ENCODE results near the gene RASSF7. TPM values are rescaled to one million over a fixed set of nuclear protein-coding genes. Genes with fewer than 3 reads are reported as not detected.
"Not testable (repeated sequence)": the region's sequence is repeated elsewhere in the genome, so short reads cannot be mapped to it uniquely, and the experiment has no call there.

Gene RASSF7
- total and polyA plus RNA-seq, 2 donors from 2014 or later: 106 to 108 TPM

DNA sequence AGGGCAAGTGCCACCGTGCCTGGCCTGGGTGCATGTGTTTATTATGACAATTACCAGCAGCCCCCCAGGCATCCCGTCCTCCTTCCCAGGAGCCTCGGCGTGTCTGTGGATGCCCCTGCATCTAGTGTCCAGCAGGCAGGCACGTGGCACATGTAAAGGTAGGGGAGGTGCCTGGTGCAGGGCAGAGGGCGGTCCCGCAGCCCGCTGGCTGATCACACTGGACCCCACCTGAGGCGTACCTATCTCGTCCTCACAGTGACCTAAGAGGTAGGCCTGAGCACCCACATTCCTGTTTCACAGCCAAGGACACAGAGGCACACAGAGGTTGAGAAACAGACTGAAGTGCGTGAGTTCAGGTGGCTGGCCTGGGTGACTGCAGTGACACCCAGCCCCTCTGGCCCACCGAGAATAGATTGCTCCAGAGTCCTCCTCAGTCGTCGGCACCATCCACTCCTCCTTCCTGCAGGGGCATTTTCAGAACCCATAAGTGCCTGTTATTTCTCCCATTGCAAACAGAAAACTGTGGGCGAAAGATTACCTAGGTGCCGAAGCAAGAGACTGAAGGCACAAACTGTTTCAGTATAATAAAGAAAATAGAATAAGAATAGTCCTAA, 12.5 kb downstream of the RASSF7 start:
- no peak overlapping the region for H3K27ac ChIP-seq (ENCODE audit: low read depth in 2 of 2, low read length in 2 of 2)
- no peak overlapping the region for H3K4me3 ChIP-seq (ENCODE audit: low read length in 3 of 3)
- DNase-seq (peak in 2 of 5 donors; percentile 60 to 76), FAIRE-seq (no peak)
- TF ChIP-seq, protein P1, sequence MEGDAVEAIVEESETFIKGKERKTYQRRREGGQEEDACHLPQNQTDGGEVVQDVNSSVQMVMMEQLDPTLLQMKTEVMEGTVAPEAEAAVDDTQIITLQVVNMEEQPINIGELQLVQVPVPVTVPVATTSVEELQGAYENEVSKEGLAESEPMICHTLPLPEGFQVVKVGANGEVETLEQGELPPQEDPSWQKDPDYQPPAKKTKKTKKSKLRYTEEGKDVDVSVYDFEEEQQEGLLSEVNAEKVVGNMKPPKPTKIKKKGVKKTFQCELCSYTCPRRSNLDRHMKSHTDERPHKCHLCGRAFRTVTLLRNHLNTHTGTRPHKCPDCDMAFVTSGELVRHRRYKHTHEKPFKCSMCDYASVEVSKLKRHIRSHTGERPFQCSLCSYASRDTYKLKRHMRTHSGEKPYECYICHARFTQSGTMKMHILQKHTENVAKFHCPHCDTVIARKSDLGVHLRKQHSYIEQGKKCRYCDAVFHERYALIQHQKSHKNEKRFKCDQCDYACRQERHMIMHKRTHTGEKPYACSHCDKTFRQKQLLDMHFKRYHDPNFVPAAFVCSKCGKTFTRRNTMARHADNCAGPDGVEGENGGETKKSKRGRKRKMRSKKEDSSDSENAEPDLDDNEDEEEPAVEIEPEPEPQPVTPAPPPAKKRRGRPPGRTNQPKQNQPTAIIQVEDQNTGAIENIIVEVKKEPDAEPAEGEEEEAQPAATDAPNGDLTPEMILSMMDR (IDR thresholded peaks at IDR 0.05; ENCODE audit: borderline replicate concordance, extremely low read depth, insufficient read depth): no peak
- no peaks in the 10 kb centered on the region for H3K36me3 ChIP-seq (ENCODE audit: control insufficient read depth in 2 of 3, insufficient read depth in 3 of 3, low read length in 3 of 3)
- H3K27me3 ChIP-seq (ENCODE audit: control insufficient read depth, insufficient read depth, low read length): no peaks in the 10 kb centered on the region
- no peak overlapping the region for H3K9ac ChIP-seq (ENCODE audit: low read length in 3 of 3)
- peaks cover 0 to 35% (median 17%) of the 10 kb centered on the region in 3 donors for H3K4me1 ChIP-seq (ENCODE audit: control insufficient read depth in 2 of 3, insufficient read depth in 2 of 3, low read depth in 1 of 3, low read length in 3 of 3)
- intact Hi-C loops (cut with DNase I): no loop called here
- no peaks in the 10 kb centered on the region for H3K9me3 ChIP-seq (ENCODE audit: control insufficient read depth in 2 of 3, insufficient read depth in 1 of 3, low read length in 3 of 3)

DNA sequence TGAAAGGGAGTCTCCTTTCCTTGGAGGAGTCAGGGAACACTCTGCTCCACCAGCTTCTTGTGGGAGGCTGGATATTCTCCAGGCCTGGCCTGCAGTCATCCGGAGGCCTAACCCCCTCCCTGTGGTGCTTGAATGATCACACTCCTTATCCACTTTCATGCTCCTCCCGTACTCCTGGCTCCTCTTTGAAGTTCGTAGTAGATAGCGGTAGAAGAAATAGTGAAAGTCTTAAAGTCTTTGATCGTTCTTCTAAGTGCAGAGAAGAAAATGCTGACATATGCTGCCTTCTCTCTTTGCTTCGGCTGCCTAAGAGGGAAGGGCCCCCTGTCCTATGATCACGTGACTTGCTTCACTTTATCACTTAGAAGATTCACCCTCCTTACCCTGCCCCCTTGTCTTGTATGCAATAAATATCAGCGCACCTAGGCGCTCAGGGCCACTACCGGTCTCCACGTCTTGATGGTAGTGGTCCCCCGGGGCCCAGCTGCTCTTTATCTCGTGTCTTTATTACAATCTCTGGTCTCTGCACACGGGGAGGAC, 13.3 kb downstream of the RASSF7 start:
- H3K9ac ChIP-seq (ENCODE audit: low read length in 3 of 3); H3K27me3 ChIP-seq (ENCODE audit: control insufficient read depth, insufficient read depth, low read length); H3K36me3 ChIP-seq (ENCODE audit: control insufficient read depth in 2 of 3, insufficient read depth in 3 of 3, low read length in 3 of 3); H3K9me3 ChIP-seq (ENCODE audit: control insufficient read depth in 2 of 3, insufficient read depth in 1 of 3, low read length in 3 of 3); H3K27ac ChIP-seq (ENCODE audit: low read depth in 2 of 2, low read length in 2 of 2); FAIRE-seq; intact Hi-C loops (cut with DNase I): not testable (repeated sequence)
- H3K4me3 ChIP-seq (ENCODE audit: low read length in 3 of 3): peak overlapping the region in 2 of 3 donors; percentile 6 to 35
- H3K4me1 ChIP-seq (ENCODE audit: control insufficient read depth in 2 of 3, insufficient read depth in 2 of 3, low read depth in 1 of 3, low read length in 3 of 3): peaks cover 0 to 37% (median 18%) of the 10 kb centered on the region in 3 donors
- DNase-seq: peak in 2 of 5 donors; percentile 65 to 70

DNA sequence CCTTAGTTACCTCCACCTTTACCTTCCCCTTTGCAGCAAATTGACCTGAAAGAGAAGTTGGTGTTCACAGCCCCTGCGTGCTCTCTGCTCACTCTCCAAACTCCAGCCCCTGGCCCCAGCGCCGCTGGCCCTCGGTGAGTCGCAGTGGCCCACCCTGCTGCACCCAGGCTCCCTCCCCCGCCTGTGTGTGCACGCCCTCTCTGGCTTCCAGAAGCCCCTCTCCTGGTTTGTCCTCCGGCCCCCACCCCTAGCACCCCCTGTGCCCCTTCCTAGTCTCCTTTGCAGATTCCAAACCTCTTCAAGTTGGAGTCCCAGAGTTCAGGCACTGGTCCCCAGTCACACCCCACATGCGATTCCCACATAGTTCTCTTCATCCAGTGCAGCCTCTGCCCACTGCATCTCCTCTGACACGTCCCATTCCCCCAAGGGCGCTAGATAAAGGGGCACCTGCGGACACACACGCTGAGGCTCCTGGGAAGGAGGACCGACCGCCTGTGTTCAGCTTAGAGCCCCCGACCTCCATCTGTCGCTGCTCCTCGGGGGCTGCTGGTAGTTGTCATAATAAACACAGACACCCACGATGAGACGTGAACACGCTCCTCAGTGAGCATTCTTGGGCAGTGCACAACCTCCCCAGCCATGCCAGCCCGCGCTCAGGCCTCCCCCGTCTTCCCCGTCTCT, 14.0 kb downstream of the RASSF7 start:
- intact Hi-C loops (cut with DNase I): no loop called here
- peak overlapping the region in 1 of 3 donors; percentile 19 for H3K9ac ChIP-seq (ENCODE audit: low read length in 3 of 3)
- H3K4me3 ChIP-seq (ENCODE audit: low read length in 3 of 3): peak overlapping the region; percentile 26 to 69 (median 60)
- H3K9me3 ChIP-seq (ENCODE audit: control insufficient read depth in 2 of 3, insufficient read depth in 1 of 3, low read length in 3 of 3): no peaks in the 10 kb centered on the region
- FAIRE-seq (no peak), DNase-seq (peak in 2 of 5 donors; percentile 74 to 79)
- H3K36me3 ChIP-seq (ENCODE audit: control insufficient read depth in 2 of 3, insufficient read depth in 3 of 3, low read length in 3 of 3): no peaks in the 10 kb centered on the region
- TF ChIP-seq, protein P1 (IDR thresholded peaks at IDR 0.05; ENCODE audit: borderline replicate concordance, extremely low read depth, insufficient read depth): no peak
- peaks cover 0 to 39% (median 14%) of the 10 kb centered on the region in 3 donors for H3K4me1 ChIP-seq (ENCODE audit: control insufficient read depth in 2 of 3, insufficient read depth in 2 of 3, low read depth in 1 of 3, low read length in 3 of 3)
- H3K27ac ChIP-seq (ENCODE audit: low read depth in 2 of 2, low read length in 2 of 2): no peak overlapping the region
- H3K27me3 ChIP-seq (ENCODE audit: control insufficient read depth, insufficient read depth, low read length): no peaks in the 10 kb centered on the region
